Hematopoietic multipotent progenitor cell treated with erythropoietin and hydrocortisone succinate and interleukin-3 and kit ligand, for 6 days (in vitro differentiated cells): ENCODE data around the gene FBXL7.
A peak's percentile ranks its signal among the peaks of the same experiment; 100 is the strongest.

Source experiments
- DNase-seq: peaks from one replicate; pipeline ENCODE4 v3.0.0-alpha.2; 2015

The FBXL7 gene

DNA sequence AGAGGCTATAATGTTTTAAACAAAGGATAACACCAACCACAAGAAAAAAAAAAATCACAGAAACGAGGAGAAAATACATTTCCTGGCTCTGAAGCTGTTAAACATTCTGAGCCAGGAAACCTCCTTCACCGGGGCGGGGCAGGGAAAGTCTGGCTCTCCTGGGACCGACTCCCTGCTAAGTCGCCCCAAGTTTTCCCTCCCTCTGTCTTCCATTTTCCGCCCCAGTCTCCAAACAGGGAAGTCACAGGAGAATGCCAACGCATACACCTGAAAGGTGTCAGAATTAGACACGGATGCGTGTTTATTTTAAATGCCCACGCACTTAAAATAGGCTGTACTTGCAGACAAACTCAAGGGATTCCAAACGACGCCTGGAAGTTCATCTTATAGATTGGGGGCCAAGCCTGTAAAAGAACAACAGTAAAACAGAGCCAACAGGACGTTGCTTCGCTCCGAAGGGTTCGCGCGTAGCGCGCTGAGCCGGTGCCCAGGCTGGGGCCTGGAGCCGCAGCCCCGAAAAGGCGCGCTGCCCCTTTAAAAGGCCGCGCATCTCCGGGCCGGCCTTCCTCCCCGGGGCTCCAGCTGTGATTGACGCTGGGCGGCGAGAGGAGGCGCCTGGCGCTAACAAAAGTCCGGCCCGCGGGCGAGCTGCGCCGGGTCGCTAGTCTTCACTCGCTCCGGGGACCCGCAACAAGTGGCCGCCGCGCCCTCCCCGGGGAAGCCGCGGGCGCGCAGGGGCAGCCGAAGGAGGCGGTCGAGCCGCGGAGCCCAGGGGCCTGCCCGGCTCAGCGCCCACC, at the start of gene FBXL7:
TSS of gene FBXL7 (plus strand) at position 653 of the 797 bp plus-strand sequence.
- peak; percentile 5 for DNase-seq

DNA sequence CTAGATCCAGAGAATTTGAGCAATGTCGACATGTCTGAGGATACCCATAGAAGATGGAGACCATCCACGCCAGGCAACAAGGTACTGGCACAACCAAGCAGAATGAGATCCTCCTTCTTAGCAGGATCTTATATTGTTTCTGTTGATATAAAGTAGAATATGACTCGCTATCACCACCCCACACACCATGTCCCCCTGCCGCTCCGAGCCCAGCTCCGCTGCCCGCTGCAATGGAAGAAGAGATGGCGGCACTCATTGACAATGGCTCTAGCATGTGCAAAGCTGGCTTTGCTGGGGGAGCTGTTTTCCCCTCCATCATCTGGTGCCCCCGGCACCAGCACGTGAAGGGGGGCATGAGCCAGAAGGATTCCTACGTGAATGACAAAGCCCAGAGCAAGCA, 49.5 kb upstream of the FBXL7 start:
- DNase-seq: no peak

DNA sequence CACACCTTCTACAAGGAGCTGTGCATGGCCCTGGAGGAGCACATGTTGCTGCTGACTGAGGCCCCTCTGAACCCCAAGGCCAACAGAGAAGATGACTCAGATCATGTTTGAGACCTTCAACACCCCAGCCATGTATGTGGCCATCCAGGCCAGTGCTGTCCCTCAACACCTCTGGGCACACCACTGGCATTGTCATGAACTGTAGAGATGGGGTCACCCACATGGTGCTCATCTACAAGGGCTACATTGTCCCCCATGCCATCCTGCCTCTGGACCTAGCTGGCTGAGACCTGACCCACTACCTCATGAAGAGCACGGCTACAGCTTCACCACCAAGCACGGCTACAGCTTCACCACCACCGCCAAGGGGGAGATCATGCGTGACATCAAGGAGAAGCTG, 49.0 kb upstream of the FBXL7 start:
- DNase-seq: no peak

DNA sequence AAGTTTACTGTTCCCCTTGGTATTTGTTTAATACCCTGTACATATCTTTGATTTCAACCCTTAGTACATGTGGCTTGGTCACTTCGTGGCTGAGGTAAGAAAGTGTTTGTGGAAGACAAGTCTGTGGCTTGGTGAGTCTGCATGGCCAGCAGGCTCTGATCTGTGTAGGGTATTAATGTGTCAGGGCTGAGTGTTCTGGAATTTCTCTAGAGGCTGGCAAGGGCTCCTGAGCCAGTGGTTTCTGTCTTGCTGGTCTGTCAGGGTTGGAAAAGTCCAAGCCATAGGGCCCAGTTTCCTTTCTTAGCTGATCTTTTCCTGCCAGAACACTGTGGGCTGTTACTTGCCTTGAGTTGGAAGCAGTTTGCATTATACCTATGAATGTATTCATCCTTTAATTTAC, 48.0 kb upstream of the FBXL7 start:
- DNase-seq: no peak

DNA sequence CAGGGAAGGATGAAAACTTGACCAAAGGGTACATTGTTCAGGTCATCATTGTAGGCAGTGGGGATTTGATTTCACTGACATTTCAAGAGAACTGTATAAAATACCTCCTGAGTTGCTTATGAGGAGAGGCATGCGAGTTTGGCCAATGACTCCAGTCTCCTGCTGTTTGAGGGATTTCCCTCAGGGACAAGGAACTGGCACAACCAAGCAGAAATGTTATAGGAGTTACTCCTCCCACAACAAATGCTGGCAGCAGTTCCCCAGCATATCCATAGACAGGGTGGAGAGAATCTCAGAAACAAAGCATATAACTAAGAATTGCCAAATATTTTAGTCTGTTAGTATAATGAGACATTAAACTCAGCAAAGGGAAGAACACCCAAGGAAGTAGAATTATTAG, 47.2 kb upstream of the FBXL7 start:
- no peak for DNase-seq

DNA sequence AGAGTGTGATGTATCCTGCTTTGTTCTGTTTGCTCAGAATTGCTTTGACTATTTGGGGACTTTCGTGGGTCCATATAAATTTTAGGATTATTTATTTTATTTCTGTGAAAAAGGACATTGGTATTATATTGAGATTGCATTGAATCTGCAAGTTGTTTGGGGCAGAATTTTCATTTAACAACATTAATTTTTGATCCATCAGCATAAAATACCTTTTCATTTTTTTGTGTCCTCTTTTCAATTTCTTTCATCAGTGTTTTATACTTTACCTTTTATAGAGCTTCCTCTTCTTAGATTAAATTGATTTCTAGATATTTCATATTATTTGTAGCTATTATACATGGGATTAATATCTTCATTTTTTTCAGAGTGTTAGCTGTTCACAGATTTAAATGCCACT, 40.8 kb upstream of the FBXL7 start:
- DNase-seq: no peak

DNA sequence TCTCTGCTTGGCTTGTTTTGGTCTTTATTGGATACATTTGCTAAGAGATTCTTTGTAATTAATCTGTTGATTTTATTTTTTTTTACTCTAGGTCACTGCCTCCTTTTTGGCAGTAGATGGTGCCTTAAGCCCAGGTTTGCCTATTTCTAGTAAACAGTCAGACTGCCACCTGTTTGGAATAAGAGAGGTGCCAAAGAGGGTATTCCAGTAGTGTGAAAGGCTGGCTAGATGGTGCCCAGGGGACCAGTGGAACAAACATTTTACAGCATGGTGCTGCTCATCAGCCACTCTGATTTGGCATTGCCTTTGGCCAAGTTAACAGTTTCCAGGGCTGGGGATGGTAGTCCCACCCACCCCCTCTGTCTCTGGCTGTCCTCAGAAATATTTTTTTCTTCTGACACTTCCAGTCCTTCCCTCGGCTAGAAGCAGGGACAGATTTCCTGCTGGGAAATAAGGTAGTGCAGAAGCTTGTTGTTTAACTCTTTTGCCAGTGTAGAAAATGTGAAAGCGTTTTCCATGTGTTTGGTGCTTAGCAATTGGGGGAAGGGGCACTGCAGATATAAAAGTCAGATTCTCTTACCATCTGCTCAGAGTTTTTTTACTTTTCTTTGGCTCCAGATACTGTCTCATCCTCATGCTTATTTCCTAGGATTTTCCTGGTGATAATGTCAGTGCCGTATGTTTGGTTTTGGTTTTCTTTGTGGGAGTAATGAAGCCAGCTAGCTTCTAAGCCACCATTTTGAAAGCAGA, 36.6 kb upstream of the FBXL7 start:
- DNase-seq: no peak

DNA sequence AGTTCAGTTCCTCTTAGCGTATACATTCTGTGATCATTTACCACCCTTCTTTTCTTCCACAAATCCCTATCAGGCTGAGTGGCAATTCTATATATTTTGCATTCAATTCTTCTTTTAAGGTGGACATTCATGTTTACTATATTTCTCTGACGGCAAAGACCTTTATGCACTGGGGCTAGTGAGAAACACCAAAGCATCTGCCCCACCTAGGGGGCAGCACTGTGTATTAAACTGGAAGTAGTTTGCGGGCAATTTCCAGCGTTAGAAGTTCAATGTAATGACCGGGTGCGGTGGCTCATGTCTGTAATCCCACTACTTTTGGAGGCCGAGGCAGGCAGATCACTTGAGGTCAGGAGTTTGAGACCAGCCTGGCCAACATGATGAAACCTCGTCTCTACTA, 27.9 kb upstream of the FBXL7 start:
- no peak for DNase-seq

DNA sequence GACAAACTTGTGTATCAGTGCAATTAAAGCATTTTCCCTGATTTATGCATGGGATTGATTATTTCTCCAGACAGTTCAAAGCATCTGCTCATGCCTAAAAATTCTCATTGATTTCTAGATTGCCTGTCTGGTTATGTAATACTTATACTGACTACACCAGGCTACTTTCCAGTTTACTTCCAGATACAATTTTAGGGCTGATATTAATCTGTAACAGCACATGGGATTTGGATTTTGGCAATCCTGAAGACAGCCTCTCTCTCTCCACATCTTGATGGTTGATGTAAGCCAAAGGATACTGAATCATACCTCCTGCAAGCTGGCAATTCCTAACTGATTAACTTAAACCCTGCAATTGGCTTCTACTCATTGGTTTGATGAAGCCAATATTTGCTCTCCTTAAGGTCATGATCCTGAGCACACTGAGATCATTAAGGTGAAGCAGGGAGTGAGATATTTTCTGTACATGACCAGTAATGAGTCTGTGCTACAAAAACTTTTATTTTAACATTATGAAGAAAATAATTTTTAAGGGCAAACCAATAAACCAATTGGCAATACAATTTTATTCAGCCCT, 25.7 kb upstream of the FBXL7 start:
- DNase-seq: no peak

DNA sequence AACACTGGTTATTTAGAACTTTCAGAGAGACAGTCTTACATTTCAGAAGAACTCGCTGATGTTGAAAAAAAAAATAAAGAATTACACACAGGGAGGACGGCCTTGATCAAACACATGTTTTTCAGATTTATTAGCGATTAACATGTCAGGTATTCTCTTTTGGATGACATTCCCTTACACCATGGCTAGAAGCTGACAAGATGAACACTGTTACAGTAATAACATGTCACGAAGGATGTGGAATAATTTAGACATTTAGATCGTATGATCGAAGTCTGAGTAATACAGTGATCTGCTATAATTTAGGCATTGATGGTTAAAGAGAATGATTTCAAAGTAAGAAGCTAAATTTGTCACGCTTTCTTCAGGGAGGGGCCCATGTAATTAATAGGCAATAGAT, 24.6 kb upstream of the FBXL7 start:
- no peak for DNase-seq

DNA sequence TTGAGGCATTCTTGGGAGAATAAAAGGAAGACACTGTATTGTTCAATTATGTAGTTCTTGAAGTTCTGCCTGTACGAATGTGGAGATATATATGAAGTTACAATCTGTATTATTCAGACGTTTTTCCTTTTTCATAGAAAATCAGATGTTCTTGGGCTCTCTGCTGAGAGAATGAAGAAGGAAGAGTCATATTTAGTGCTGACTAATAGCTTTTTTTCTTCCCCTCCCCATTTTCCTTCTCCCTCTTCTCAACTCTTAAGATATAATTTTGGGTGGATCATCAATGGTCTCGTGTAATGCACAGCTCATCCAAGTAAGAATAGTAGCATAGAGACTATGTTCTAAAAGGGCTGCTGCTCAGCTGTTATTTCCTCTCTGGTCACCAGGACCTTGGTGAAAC, 23.0 kb upstream of the FBXL7 start:
- no peak for DNase-seq

DNA sequence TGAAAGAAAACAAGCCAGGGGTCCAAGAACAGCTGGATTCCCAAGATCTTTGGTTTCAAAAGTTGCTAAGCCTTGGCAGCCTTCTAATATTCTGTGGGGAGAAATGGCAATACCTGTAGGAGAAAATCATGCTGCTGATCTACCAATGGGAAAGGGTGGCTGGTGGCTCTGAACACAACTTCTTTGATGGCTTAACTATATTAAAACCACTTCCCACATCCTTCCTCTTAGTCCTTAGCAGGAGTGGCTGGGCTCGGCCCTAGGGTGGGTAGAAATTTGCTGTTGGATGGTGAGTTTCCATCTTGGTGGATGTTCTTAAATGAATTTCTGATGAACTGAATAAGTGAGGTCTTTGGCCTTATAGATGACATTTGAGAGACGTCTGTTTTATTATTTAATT, 19.5 kb upstream of the FBXL7 start:
- DNase-seq: no peak

DNA sequence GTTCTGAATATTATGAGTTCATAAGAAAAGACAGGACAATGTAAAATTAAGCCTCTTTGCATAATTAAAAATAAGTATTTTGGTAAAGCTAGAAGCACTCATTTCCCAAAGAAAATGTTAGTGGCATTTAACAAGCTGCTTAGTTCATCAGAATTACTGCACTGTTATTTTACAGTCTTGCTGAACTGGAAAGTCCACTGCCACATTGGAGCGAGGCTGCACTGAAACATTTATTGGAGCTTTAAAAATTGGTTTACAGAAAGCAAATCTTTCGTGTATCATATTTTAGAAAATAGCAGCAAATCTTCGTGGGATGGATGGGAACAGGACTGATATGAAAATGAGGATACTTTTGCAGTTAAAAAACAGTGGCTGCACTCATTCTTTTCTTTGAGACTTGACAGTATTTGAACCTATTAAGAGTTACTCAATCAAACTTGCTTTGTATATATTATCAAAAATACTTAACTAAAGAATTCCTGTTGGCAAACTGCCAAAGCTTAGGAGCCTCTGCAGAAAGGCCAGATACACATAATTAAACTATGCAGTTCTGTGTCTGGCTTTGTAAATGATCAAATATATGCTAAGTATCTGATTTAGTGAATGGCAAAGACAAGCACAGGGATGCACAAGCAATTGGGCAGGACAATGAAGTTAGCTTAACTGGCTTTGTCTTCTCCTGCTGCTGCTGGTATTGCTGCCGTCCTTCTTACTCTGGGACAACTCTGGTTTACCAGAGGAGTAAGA, 16.5 kb upstream of the FBXL7 start:
- no peak for DNase-seq

DNA sequence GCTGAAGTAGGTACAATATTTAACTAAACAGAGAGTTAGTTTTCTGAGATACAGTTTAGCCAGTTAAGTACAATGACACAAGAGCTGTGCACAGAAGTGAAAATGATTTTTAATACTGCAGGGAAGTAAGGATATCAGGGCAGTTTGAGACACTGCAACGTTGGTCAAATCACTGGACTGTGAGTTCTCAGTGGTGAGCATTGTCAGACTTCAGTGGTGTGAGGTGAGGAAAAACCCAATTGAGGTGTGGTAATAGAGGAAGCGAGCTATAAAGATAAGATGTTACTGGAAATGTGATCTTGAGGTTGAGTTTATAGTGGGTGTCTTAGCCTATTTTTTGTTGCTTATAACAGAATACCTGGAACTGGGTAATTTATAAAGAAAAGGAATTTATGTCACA, 12.8 kb upstream of the FBXL7 start:
- no peak for DNase-seq

DNA sequence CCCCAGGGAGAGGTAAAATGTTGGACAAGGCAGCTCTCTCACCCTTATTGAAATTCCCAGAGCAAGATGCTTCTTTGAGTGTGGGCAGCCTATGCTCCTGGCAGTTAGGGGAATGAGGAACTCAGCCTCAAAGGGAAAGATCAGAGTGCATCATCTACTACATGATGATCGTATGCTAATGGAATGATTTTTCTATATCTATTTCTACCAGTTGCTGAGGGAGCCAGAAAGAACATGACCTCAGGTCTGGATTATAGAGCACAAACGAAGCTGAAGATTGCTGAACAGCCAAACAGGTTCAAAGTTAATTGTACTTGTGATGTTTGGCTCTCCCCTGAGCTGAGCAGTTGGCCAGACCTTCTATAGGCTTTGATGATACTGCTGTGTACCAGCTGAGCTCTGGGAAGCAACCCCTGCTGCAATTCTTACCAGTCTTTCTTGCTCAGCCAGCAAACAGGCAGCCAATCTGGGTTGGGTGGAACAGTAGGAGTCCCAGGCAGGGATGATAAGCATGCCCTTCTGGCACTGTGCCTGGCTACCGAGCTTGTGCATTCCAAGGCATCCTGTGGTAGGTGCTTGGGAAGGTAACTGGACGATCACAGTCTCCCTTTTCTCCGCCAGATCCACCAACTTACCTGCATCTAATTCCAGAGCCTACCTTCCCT, 10.3 kb upstream of the FBXL7 start:
- DNase-seq: no peak

DNA sequence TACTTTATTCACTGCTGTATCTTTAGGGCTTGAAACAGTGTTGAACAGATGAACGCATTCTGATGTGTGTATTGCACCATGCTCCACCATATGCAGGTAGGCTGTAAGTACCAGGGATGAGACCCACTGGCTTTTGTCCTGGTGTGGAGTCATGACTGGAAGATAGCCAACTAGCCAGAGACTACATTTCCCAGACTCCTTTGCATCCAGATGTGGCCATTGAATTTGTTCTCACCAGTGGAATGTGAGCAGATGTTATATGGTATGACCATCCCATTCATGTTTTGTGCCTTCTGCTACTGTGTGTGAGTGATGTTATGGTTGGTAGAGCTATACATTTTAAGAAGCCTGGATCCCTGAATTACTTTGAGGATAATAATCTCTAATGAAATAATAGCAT, 7.4 kb upstream of the FBXL7 start:
- DNase-seq: no peak

DNA sequence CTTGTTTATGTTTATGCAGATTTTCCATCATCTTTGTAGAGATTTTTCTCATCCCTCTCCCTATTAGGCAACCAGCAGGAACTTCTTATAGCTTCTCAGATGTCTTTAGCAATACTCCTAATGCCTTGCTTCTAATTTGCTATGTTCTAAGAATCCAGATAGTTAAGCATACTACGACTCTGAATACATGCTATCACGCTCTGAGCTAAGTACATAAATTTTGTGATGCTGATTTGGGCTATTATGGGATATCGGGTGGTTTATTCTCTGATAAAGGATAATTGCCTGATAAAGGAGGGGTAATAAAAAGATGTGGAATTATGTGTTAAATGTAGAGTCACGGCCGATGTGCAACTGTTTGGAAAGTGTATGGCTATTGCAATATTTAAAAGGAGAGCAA, 6.5 kb upstream of the FBXL7 start:
- DNase-seq: no peak

DNA sequence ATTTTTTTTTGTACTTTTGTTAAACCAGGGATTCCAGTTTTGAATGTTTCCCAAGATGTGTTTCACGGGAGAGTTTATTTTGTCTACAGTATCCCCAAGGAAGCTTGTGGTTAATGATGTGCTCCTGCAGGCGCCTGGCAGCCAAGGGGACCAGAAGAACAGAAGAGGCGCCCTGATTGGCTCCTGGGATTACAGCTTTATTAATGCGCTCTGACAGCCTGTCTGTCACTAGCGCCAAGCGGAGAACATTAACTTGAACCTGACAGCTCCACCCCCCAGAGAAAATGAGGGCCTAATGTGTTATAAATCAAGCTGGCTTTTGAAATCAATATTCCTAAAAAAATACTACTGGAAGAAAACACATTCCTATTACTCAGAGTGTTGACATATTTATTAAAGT, 5.0 kb upstream of the FBXL7 start:
- DNase-seq: no peak

DNA sequence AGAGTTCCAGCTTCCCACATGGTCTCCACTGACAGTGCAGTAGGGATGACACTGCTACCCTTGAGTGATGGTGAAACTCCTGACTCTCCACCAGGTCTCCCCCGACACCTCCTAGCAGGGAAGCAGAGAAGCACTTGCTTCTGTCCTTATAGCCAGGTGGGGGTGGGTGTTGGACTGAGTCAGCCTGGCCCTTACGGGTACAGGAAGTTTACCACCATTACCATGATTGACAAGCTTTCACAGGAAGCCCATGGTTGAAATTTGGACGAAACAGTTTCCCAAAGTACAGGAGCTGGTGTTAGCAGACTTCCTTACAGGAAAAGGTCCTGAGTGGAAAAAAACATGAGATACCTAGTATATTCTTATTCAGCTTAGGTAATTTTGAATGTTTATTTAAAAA, 3.1 kb upstream of the FBXL7 start:
- no peak for DNase-seq

DNA sequence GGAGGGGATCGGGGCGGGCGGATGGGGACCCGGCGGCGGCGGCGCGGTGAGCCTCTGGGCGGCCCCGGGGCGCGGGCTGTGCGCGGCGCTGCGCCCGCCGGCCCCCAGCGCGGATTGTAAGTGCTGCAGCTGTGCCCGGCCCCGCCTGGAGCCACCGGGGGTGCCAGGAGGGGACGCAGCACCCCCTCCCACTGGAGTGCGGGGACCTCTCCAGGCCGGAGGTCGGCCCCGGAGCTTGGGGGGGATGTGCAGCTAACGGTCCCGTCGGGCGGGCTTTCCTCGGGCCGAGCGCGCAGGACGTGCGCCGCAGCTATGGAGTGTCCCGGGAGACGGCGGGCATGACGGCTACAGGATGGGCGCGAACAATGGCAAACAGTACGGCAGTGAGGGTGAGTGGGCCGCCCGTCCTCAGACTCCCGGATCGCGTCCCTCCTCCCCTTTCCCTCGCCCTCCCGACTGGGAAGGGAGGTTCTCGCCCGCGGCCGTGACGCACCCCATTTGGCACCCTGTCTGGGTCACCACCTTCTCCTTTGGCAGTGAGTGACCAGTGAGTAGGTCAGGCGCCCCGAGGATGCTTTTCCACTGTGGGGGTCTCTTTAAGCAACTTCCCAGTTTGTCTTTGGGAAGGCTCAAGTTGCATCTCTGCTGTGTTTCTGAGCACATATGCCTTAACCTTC, 483 bp downstream of the FBXL7 start:
- no peak for DNase-seq

DNA sequence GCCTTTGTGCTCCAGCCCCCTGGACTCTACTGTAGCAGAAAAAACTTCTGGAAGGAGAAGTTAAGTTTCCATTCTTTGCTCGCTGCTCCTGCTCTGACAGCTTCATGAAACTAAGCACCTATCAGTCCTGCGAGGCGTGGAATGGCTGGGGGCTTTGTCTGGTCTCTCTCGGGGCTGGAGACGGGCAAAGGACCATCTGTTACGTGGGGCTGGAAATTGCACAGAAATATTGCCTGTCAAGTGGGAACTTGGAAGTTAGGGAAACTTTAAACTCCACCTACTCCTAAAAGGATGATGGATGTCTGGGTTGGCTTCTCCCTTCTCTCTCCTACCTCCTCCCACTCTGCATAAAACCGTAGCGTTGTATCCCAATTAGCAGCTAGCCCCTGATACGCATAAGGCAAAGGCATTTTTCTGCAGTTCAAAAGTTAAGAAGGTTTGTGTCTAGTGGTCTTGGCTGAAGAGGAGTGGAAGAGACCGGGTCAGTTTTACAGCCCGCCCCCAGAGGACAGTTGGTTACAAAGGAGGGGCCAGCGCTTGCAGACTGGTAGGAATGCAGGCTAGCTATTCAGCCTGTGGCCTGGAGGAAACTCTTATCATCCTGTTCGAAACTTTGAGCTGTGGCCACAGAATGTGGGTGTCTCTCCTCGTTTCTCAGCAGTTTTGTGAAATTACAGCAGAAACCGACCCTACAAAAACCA, 1.3 kb downstream of the FBXL7 start:
- DNase-seq: no peak

DNA sequence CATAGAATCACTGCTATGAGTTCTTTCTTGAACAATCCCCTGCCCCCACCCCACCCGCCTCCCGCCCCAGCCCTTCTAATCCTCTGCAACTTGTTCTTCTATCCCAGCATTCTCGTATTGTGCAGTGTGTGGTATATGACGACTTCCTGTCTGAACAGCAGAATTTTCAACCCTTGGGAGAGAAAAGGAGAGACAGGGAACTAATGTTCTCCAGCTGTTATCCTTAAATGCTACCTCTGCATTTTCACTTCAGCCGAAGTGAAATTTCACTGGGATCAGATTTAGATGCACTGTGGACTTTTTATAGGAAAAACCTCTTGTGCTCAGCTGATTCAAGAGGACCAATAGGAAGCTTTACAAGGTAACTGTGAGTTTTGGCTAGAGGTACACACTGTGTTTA, 2.2 kb downstream of the FBXL7 start:
- DNase-seq: no peak
